ENCODE data around the gene CROCC2. TPM values are rescaled to one million over a fixed set of nuclear protein-coding genes. Genes with fewer than 3 reads are reported as not detected.

Gene CROCC2
- total and polyA plus RNA-seq, 2 of the 13 experiments (the other 11 are each of a cell fraction or from before 2014, with no cell fraction given) = not detected

- no peak for TF ChIP-seq SNAI1 (CRISPR knock-in tag; IDR thresholded peaks at IDR 0.05; ENCODE audit: borderline replicate concordance)
- 0 out of 2 replicates have a peak, but pooled peaks have one; percentile 36 for TF ChIP-seq ZFP90 (CRISPR knock-in tag; IDR thresholded peaks at IDR 0.05; ENCODE audit: borderline replicate concordance)
- peak; percentile 14 for TF ChIP-seq HNRNPLL (IDR thresholded peaks at IDR 0.05; ENCODE audit: low read depth, low read length, poor library complexity, severe bottlenecking)
- no peak for TF ChIP-seq ATF5 (CRISPR knock-in tag; IDR thresholded peaks at IDR 0.05; ENCODE audit: low read depth)
- no peak for TF ChIP-seq ASH2L (IDR thresholded peaks at IDR 0.05; ENCODE audit: insufficient read length, low read depth, low read length)
- no peak for TF ChIP-seq JUND (CRISPR knock-in tag; IDR thresholded peaks at IDR 0.05)
- peak; percentile 11; the same call in 1 of the 2 replicates for TF ChIP-seq ZNF563 (CRISPR knock-in tag; IDR thresholded peaks at IDR 0.05)
- TF ChIP-seq CTCF (CRISPR knock-in tag; IDR thresholded peaks at IDR 0.05) = peak; percentile 1; the same call in 1 of the 2 replicates
- no peak for TF ChIP-seq EZH2 (conservative IDR thresholded peaks at IDR 0.05; ENCODE audit: low read depth, low read length)
- TF ChIP-seq MED1 (CRISPR knock-in tag; IDR thresholded peaks at IDR 0.05) = peak; percentile 36; the same call in 1 of the 2 replicates
- TF ChIP-seq ZNF446 (CRISPR knock-in tag; IDR thresholded peaks at IDR 0.05) = 0 out of 2 replicates have a peak, but pooled peaks have one; percentile 53
Observed at GRCh38 chr2:240875228-240876034, 30.7 kb upstream of the CROCC2 start (continued).

All from HepG2 (cell line).